ENCODE data around the gene NDRG4. TPM values are rescaled to one million over a fixed set of nuclear protein-coding genes. Genes with fewer than 3 reads are reported as not detected.
A peak's percentile ranks its signal among the peaks of the same experiment; 100 is the strongest.

Gene NDRG4
- total and polyA plus RNA-seq, 2 donors (not counting 1 experiment from before 2014, with no cell fraction given), result 0.96 to 1.1 TPM

DNA sequence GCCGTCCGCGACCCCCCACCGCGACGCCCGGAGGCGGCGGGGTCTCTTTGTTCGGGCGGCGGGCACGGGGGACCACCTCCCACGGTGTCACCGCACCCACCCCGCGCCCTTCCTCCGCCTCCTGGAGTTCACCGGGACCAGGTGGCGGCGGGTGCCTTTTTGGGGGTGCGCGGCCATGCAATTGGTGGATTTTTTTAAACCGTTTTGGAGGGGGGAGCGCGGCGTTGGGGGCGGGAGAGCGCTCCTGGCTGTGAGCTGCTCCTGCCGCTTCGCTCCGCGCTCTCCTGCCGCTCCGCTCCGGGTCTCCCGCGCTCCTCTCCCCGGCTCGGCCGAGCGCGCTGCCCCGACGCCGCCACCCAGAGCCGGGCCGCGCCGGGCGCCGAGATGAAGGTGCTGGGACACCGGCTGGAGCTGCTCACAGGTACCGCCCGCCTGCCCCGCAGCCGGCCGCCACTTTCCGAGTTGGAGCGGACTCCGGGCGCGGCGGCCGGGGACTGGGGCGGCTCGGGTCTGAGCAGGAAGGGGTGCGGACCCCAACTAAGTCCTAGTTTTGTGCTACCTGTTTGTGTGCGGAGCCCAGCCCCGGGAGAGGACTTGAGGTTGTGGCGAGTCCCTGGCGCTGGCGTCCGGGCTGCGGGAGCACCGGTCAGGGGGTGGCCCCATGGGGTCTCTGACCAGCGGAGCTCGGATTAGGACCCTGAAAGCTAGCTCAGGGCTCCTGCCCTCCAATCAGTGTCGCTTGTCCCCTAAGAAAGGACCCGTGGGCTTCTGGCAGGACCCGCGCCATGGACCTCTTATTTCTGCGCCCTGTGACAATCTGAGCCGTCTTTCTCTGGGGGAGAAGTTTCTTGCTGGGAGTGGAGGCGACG lies 35.7 kb upstream of the NDRG4 start:
- peak overlapping the region; percentile 50 for H2AFZ ChIP-seq (ENCODE audit: insufficient read depth, low read depth, low read length, poor library complexity, severe bottlenecking)
- intact Hi-C loops (cut with micrococcal nuclease), result no loop called here

More for the DNA sequence above, 35.7 kb upstream of the NDRG4 start:
- WGBS (ENCODE audit: insufficient coverage), result 3% methylated on average over 86 of the region's 86 CpGs
- peak overlapping the region; percentile 37 for H3K9ac ChIP-seq (ENCODE audit: low read length)
- ATAC-seq (ENCODE audit: low read depth) (no peak), DNase-seq (peak; percentile 27)
- Mint-ChIP-seq H3K27me3 (peaks cover 51% of the 10 kb centered on the region), H3K27ac (no peak overlapping the region), H3K9me3 (ENCODE audit: insufficient read depth) (no peaks in the 10 kb centered on the region), H3K4me3 (peak overlapping the region; percentile 82), H3K4me1 (peaks cover 11% of the 10 kb centered on the region)
- H3K36me3 ChIP-seq (replicated peaks in 1 of 2; ENCODE audit: control extremely low read depth in 1 of 2, control insufficient read depth in 1 of 2, extremely low read depth in 1 of 2, insufficient read depth in 2 of 2, low read length in 1 of 2), result no peaks in the 10 kb centered on the region
- no peaks in the 10 kb centered on the region for H4K20me1 ChIP-seq (ENCODE audit: control insufficient read depth, insufficient read depth, low read length, poor library complexity, severe bottlenecking)
- peak overlapping the region in 3 of 5 experiments; percentile 30 to 46 (median 36) for H3K4me3 ChIP-seq (ENCODE audit: control extremely low read depth in 1 of 5, extremely low read depth in 1 of 5, insufficient read depth in 1 of 5, low read depth in 2 of 5, low read length in 4 of 5)
- peaks cover 0 to 43% (median 14%) of the 10 kb centered on the region in 4 experiments for H3K27me3 ChIP-seq (replicated peaks in 1 of 4; ENCODE audit: control extremely low read depth in 1 of 4, control insufficient read depth in 3 of 4, insufficient read depth in 4 of 4, low read length in 3 of 4)
- H3K4me1 ChIP-seq (ENCODE audit: control insufficient read depth in 2 of 2, insufficient read depth in 2 of 2, low read length in 2 of 2), result peaks cover 12 to 14% of the 10 kb centered on the region in 2 donors
- H3K9me3 ChIP-seq (ENCODE audit: control extremely low read depth in 1 of 3, control insufficient read depth in 2 of 3, insufficient read depth in 1 of 3, low read length in 2 of 3), result no peaks in the 10 kb centered on the region
- H3K4me2 ChIP-seq (replicated peaks; ENCODE audit: low read depth, low read length, poor library complexity, severe bottlenecking), result peak overlapping the region; percentile 86
- no peak overlapping the region for H3K27ac ChIP-seq (ENCODE audit: low read length in 2 of 2)
- no peaks in the 10 kb centered on the region for H3K79me2 ChIP-seq (ENCODE audit: control insufficient read depth, insufficient read depth, low read length)
- ChIA-PET CTCF (interaction anchor here (0.6 kb wide), 1 partner anchor 17 kb away, joined by 4 read pairs; no protein-coding TSS in a partner anchor), POLR2A (no interaction called here)
- TF ChIP-seq CTCF (IDR thresholded peaks at IDR 0.05) (no peak), EZH2 (IDR thresholded peaks at IDR 0.05; ENCODE audit: borderline replicate concordance, insufficient read depth, low read depth, low read length, poor library complexity, severe bottlenecking) (peak; percentile 96)
